OCI-LY7 (cell line): ENCODE measurements around the gene SOX12.

Source experiments
- CTCF ChIP-seq: fragments of 200-600 bp; sonication (generic); conservative IDR thresholded peaks from 2 replicates; pipeline ENCODE4 v1.5.1; 2014; ENCODE audit warnings: mild to moderate bottlenecking, antibody characterized with exemption, low read length, moderate library complexity, mixed read lengths
- EZH2phosphoT487 ChIP-seq: fragments of 200-600 bp; sonication (generic); IDR thresholded peaks from 2 replicates; pipeline ENCODE4 v1.6.1; 2018; ENCODE audit warnings: low read depth, borderline replicate concordance, mild to moderate bottlenecking, mixed run types, antibody characterized with exemption, low read length, moderate library complexity, mixed read lengths

DNA sequence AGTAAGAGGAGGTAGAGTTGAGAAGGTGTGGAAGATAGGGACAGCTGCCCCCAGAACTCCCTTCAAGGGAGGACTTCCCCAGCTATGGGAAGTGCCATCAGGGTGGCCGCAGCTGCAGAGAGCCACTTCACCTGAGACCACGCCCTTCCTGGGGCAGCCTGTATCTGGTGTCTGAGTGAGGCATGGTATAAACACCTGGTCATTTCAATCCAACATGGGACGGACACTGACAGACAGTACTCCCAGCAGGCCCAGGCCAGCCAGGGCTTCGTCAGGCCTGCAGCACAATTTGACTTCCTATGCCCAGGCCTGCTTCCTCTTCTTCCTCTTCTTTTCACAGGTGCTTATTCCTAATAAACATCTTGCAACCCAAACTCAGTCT is 4.5 kb downstream of the SOX12 start:
- TF ChIP-seq CTCF (no peak), EZH2phosphoT487 (no peak)
